HepG2 (cell line): Measurements from ENCODE around the gene TEKT5. TPM values are rescaled to one million over a fixed set of nuclear protein-coding genes. Genes with fewer than 3 reads are reported as not detected.

Experiments
- ADNP ChIP-seq: sonication (generic); formaldehyde crosslinking; IDR thresholded peaks from 2 replicates; pipeline ENCODE4 v1.4.0; 2020; ENCODE audit warnings: missing genetic modification reagents
- CBX2 ChIP-seq, 2 experiments: fragments of 200-600 bp in 1 of 2; sonication (generic); formaldehyde crosslinking in 1 of 2; IDR thresholded peaks; 2 replicates each; pipeline versions ENCODE4 v1.7.0 to v1.8.1; 2018 to 2022; ENCODE audit warnings: low read depth in 2 of 2, low read length in 1 of 2, mild to moderate bottlenecking in 1 of 2, missing genetic modification reagents in 1 of 2
- EED ChIP-seq: sonication (generic); formaldehyde crosslinking; IDR thresholded peaks from 2 replicates; pipeline ENCODE4 v1.5.0; 2020; ENCODE audit warnings: mild to moderate bottlenecking, missing genetic modification reagents
- FOXA3 ChIP-seq: IDR thresholded peaks from 2 replicates; pipeline ENCODE4 v1.6.1; 2016; ENCODE audit warnings: missing genetic modification reagents, missing compliant biosample characterization
- FOXM1 ChIP-seq: sonication (generic); formaldehyde crosslinking; IDR thresholded peaks from 2 replicates; pipeline ENCODE4 v1.5.0; 2020; ENCODE audit warnings: missing genetic modification reagents
- GTF3A ChIP-seq: sonication (generic); formaldehyde crosslinking; conservative IDR thresholded peaks from 2 replicates; pipeline ENCODE4 v1.4.0; 2020; ENCODE audit warnings: mild to moderate bottlenecking, missing genetic modification reagents
- NFE2L1 ChIP-seq: sonication (generic); formaldehyde crosslinking; IDR thresholded peaks from 2 replicates; pipeline ENCODE4 v1.4.0; 2020; ENCODE audit warnings: missing genetic modification reagents, mild to moderate bottlenecking, borderline replicate concordance
- NFE2L2 ChIP-seq: fragments of 150-350 bp; IDR thresholded peaks from 2 replicates; pipeline ENCODE4 v1.6.1; 2014; ENCODE audit warnings: low read length
- NR2F1 ChIP-seq, 2 experiments: fragments of 450-650 bp in 1 of 2; formaldehyde crosslinking in 1 of 2; IDR thresholded peaks; 2 replicates each; pipeline versions ENCODE4 v1.5.0 to v1.6.1; 2016 to 2020; ENCODE audit warnings: mild to moderate bottlenecking in 1 of 2, missing compliant biosample characterization in 1 of 2, missing genetic modification reagents in 1 of 2, moderate library complexity in 1 of 2
- SMARCE1 ChIP-seq: fragments of 450-650 bp; IDR thresholded peaks from 2 replicates; pipeline ENCODE4 v1.6.1; 2017; ENCODE audit warnings: borderline replicate concordance
- STAG1 ChIP-seq: sonication (generic); formaldehyde crosslinking; IDR thresholded peaks from 2 replicates; pipeline ENCODE4 v1.4.0; 2020; ENCODE audit warnings: missing genetic modification reagents
- ZNF121 ChIP-seq: sonication (generic); formaldehyde crosslinking; IDR thresholded peaks from 2 replicates; pipeline ENCODE4 v1.5.0; 2020; ENCODE audit warnings: mild to moderate bottlenecking, missing genetic modification reagents
- ZNF251 ChIP-seq: sonication (generic); formaldehyde crosslinking; IDR thresholded peaks from 2 replicates; pipeline ENCODE4 v1.9.0; 2021; ENCODE audit warnings: mild to moderate bottlenecking, missing genetic modification reagents
- ZNF333 ChIP-seq: sonication (generic); formaldehyde crosslinking; IDR thresholded peaks from 2 replicates; pipeline ENCODE4 v1.4.0; 2020; ENCODE audit warnings: mild to moderate bottlenecking, missing genetic modification reagents, borderline replicate concordance
- ZNF543 ChIP-seq: sonication (generic); formaldehyde crosslinking; IDR thresholded peaks from 2 replicates; pipeline ENCODE4 v1.4.0; 2020; ENCODE audit warnings: mild to moderate bottlenecking, missing genetic modification reagents
- ZNF614 ChIP-seq: IDR thresholded peaks from 2 replicates; pipeline ENCODE4 v1.6.1; 2018; ENCODE audit warnings: missing biosample characterization, missing genetic modification reagents, inconsistent platforms, borderline replicate concordance
- ZNF644 ChIP-seq: IDR thresholded peaks from 2 replicates; pipeline ENCODE4 v1.6.1; 2016; ENCODE audit warnings: low read depth
- ZNF747 ChIP-seq: sonication (generic); formaldehyde crosslinking; IDR thresholded peaks from 2 replicates; pipeline ENCODE4 v1.8.1; 2023; ENCODE audit warnings: missing genetic modification reagents, mild to moderate bottlenecking, borderline replicate concordance
- polyA plus RNA-seq, 8 experiments: library from polyadenylated mRNA; depleted of rRNA in 3 of 8; stranded (reverse) in 7 of 8; unstranded in 1 of 8; fragments of >200 nt; fragmentation: Illumina TruSeq in 4 of 8; extraction: Trizol in 4 of 8; gene quantifications; 2 replicates each; pipeline versions ENCODE4 v1.2.1 to v1.2.3, GENCODE V29; 2011 to 2016; ENCODE audit warnings: low read depth in 4 of 8, missing spikeins in 1 of 8, mixed read lengths in 1 of 8; ENCODE audit not compliant: insufficient read depth in 1 of 8
- total RNA-seq, 5 experiments: library from RNA; depleted of rRNA; stranded (reverse); fragments of >200 nt; fragmentation: Illumina TruSeq; extraction: Trizol; gene quantifications; 2 replicates each; pipeline ENCODE4 v1.2.3, GENCODE V29; 2016; ENCODE audit warnings: low read depth in 1 of 5
- TF ChIP-seq, protein P1 (sequence below): sonication (generic); formaldehyde crosslinking; IDR thresholded peaks from 2 replicates; pipeline ENCODE4 v1.5.0; 2020; ENCODE audit warnings: mild to moderate bottlenecking, missing genetic modification reagents, borderline replicate concordance
- TF ChIP-seq, protein P2 (sequence below): sonication (generic); formaldehyde crosslinking; IDR thresholded peaks from 2 replicates; pipeline ENCODE4 v1.4.0; 2020; ENCODE audit warnings: missing genetic modification reagents, borderline replicate concordance
- TF ChIP-seq, protein P3 (sequence below): sonication (generic); formaldehyde crosslinking; conservative IDR thresholded peaks from 2 replicates; pipeline ENCODE4 v1.5.0; 2020; ENCODE audit warnings: missing genetic modification reagents

TEKT5 gene
- total and polyA plus RNA-seq, 2 of the 13 experiments (the other 11 are each of a cell fraction or from before 2014, with no cell fraction given), result 0.16 TPM; not detected in 1

DNA sequence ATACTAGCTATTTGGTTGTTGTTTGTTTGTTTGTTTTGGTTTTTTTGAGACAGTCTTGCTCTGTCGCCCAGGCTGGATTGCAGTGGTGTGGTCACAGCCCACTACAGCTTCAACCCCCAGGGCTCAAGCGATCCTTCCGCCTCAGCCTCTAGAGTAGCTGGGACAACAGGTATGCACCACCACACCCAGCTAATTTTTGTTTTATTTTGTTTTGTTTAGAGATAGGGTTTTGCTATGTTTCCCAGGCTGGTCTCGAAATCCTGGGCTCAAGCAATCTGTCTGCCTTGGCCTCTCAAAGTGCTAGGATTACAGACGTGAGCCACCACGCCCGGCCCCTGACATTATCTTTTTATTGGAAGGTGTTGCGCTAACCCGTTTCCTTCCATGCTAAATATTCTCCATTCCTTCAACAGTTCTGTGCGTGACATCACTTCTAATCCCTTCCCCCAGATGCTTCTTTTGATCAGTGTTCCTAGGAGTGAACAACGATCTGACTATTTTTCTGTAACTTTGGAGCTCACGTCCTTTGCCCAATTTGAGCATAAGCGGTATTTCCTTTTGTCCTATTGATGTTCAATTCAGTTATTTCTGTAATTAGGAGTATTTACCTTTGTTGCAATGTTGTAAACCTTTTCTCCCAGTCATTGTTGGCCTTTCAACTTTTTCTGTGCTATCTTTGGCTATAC, 84.1 kb downstream of the TEKT5 start (continued):
- TF ChIP-seq ADNP, result no peak
- TF ChIP-seq ZNF543 (CRISPR knock-in tag), result peak; percentile 22; the same call in 1 of the 2 replicates
- no peak for TF ChIP-seq ZNF251 (CRISPR knock-in tag)
- TF ChIP-seq NFE2L2, result peak; percentile 64; the same call in 1 of the 2 replicates
- TF ChIP-seq, protein P1, sequence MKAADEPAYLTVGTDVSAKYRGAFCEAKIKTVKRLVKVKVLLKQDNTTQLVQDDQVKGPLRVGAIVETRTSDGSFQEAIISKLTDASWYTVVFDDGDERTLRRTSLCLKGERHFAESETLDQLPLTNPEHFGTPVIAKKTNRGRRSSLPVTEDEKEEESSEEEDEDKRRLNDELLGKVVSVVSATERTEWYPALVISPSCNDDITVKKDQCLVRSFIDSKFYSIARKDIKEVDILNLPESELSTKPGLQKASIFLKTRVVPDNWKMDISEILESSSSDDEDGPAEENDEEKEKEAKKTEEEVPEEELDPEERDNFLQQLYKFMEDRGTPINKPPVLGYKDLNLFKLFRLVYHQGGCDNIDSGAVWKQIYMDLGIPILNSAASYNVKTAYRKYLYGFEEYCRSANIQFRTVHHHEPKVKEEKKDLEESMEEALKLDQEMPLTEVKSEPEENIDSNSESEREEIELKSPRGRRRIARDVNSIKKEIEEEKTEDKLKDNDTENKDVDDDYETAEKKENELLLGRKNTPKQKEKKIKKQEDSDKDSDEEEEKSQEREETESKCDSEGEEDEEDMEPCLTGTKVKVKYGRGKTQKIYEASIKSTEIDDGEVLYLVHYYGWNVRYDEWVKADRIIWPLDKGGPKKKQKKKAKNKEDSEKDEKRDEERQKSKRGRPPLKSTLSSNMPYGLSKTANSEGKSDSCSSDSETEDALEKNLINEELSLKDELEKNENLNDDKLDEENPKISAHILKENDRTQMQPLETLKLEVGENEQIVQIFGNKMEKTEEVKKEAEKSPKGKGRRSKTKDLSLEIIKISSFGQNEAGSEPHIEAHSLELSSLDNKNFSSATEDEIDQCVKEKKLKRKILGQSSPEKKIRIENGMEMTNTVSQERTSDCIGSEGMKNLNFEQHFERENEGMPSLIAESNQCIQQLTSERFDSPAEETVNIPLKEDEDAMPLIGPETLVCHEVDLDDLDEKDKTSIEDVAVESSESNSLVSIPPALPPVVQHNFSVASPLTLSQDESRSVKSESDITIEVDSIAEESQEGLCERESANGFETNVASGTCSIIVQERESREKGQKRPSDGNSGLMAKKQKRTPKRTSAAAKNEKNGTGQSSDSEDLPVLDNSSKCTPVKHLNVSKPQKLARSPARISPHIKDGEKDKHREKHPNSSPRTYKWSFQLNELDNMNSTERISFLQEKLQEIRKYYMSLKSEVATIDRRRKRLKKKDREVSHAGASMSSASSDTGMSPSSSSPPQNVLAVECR, result peak; percentile 16; the same call in 1 of the 2 replicates
- no peak for TF ChIP-seq GTF3A
- TF ChIP-seq, protein P2, sequence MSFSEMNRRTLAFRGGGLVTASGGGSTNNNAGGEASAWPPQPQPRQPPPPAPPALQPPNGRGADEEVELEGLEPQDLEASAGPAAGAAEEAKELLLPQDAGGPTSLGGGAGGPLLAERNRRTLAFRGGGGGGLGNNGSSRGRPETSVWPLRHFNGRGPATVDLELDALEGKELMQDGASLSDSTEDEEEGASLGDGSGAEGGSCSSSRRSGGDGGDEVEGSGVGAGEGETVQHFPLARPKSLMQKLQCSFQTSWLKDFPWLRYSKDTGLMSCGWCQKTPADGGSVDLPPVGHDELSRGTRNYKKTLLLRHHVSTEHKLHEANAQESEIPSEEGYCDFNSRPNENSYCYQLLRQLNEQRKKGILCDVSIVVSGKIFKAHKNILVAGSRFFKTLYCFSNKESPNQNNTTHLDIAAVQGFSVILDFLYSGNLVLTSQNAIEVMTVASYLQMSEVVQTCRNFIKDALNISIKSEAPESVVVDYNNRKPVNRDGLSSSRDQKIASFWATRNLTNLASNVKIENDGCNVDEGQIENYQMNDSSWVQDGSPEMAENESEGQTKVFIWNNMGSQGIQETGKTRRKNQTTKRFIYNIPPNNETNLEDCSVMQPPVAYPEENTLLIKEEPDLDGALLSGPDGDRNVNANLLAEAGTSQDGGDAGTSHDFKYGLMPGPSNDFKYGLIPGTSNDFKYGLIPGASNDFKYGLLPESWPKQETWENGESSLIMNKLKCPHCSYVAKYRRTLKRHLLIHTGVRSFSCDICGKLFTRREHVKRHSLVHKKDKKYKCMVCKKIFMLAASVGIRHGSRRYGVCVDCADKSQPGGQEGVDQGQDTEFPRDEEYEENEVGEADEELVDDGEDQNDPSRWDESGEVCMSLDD, result peak; percentile 55; the same call in 1 of the 2 replicates
- TF ChIP-seq, protein P3, sequence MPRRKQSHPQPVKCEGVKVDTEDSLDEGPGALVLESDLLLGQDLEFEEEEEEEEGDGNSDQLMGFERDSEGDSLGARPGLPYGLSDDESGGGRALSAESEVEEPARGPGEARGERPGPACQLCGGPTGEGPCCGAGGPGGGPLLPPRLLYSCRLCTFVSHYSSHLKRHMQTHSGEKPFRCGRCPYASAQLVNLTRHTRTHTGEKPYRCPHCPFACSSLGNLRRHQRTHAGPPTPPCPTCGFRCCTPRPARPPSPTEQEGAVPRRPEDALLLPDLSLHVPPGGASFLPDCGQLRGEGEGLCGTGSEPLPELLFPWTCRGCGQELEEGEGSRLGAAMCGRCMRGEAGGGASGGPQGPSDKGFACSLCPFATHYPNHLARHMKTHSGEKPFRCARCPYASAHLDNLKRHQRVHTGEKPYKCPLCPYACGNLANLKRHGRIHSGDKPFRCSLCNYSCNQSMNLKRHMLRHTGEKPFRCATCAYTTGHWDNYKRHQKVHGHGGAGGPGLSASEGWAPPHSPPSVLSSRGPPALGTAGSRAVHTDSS (CRISPR knock-in tag), result no peak
- peak; percentile 63; the same call in 1 of the 2 replicates for TF ChIP-seq ZNF121 (CRISPR knock-in tag)
- TF ChIP-seq NFE2L1 (CRISPR knock-in tag), result no peak
- TF ChIP-seq STAG1, result 0 out of 2 replicates have a peak, but pooled peaks have one; percentile 5
- TF ChIP-seq CBX2 (IDR thresholded peaks at IDR 0.05; ENCODE audit: low read depth, low read length), result no peak
- no peak for TF ChIP-seq CBX2 (CRISPR knock-in tag; IDR thresholded peaks at IDR 0.05; ENCODE audit: low read depth)
- no peak for TF ChIP-seq EED
- no peak for TF ChIP-seq ZNF644 (CRISPR knock-in tag)
- TF ChIP-seq FOXM1 (CRISPR knock-in tag), result no peak; the same call in 1 of the 2 replicates
- peak; percentile 95 for TF ChIP-seq FOXA3
- no peak for TF ChIP-seq ZNF333 (CRISPR knock-in tag)
- 0 out of 4 replicates have a peak, but pooled peaks of 1 of the 2 experiments have one; percentile 47 for TF ChIP-seq NR2F1 (CRISPR knock-in tag; IDR thresholded peaks at IDR 0.05)
- 0 out of 2 replicates have a peak, but pooled peaks have one; percentile 74 for TF ChIP-seq ZNF747 (CRISPR knock-in tag)
- peak; percentile 76; the same call in 1 of the 2 replicates for TF ChIP-seq ZNF614 (CRISPR knock-in tag)
- no peak; the same call in 1 of the 2 replicates for TF ChIP-seq SMARCE1
